HepG2 (cell line): ENCODE measurements around the gene ALG10. TPM values are rescaled to one million over a fixed set of nuclear protein-coding genes. Genes with fewer than 3 reads are reported as not detected.
"Not testable (repeated sequence)": the region's sequence is repeated elsewhere in the genome, so short reads cannot be mapped to it uniquely, and the experiment has no call there.

ENCODE experiments used
- ATAC-seq: fragments of 200-7000 bp; cut with Tn5 transposase; 3 replicates; pipeline ENCODE4 v1.9.1; 2020; ENCODE audit warnings: mild to moderate bottlenecking, moderate library complexity
- BruUV-seq: library from RNA; stranded (reverse); fragments of 400-500 nt; replicated peaks from 2 replicates; lab custom pipeline; 2021; lab: Mats Ljungman, UMichigan
- CTCF ChIA-PET: fragments of 300-600 bp; formaldehyde crosslinking; extraction: SDS; loops from one replicate; lab custom pipeline; 2021; ENCODE audit warnings: low total read pairs, inconsistent platforms, low intra/inter-chr PET ratio; lab: Yijun Ruan, JAX
- POLR2A ChIA-PET: fragments of 350-600 bp; sonication (Branson Sonifier 250); formaldehyde crosslinking; loops from one replicate; lab custom pipeline; 2020; ENCODE audit warnings: antibody characterized with exemption, inconsistent platforms; lab: Yijun Ruan, JAX
- DNase-seq: peaks from one replicate; pipeline ENCODE4 v3.0.0-alpha.2; 2015; ENCODE audit warnings: low spot score
- FAIRE-seq: peaks from 3 replicates; lab custom pipeline; 2011; peaks lifted over from hg19 to GRCh38; lab: Jason Lieb, UNC
- H2AFZ ChIP-seq: one replicate; pipeline ENCODE4 v1.6.1; 2011; ENCODE audit warnings: low read length, inconsistent platforms
- H3K27ac ChIP-seq: fragments of 300-600 bp; 3 replicates; pipeline ENCODE4 v1.8.0; 2011; ENCODE audit warnings: mixed run types, mild to moderate bottlenecking, mixed read lengths, low read length, inconsistent platforms; ENCODE audit not compliant: insufficient read depth; ENCODE audit errors: extremely low read length
- H3K27me3 ChIP-seq, 2 experiments: fragments of 200-600 bp in 1 of 2; 2 replicates in 1 of 2; 3 replicates in 1 of 2; pipeline versions ENCODE4 v1.6.0 to v1.8.0; 2011; ENCODE audit warnings: low read length in 2 of 2, mild to moderate bottlenecking in 2 of 2, moderate library complexity in 2 of 2, inconsistent platforms in 1 of 2; ENCODE audit not compliant: insufficient read depth in 2 of 2, control insufficient read depth in 1 of 2
- H3K36me3 ChIP-seq, 2 experiments: fragments of 200-600 bp in 1 of 2; replicated peaks in 1 of 2; 2 replicates in 1 of 2; 3 replicates in 1 of 2; pipeline versions ENCODE4 v1.5.1 to v1.8.0; 2011; ENCODE audit warnings: low read length in 2 of 2, inconsistent platforms in 1 of 2; ENCODE audit not compliant: insufficient read depth in 2 of 2, control insufficient read depth in 1 of 2
- H3K4me1 ChIP-seq: 2 replicates; pipeline ENCODE4 v1.5.1; 2012; ENCODE audit warnings: low read length, inconsistent platforms; ENCODE audit not compliant: insufficient read depth
- H3K4me2 ChIP-seq: 2 replicates; pipeline ENCODE4 v1.6.0; 2011; ENCODE audit warnings: low read depth, low read length, inconsistent platforms
- H3K4me3 ChIP-seq, 3 experiments: fragments of 200-600 bp in 1 of 3; sonication (generic), shearing (Covaris generic) in 1 of 3; replicated peaks in 1 of 3; 2 replicates each; pipeline ENCODE4 v1.5.1; 2011 to 2016; ENCODE audit warnings: low read length in 3 of 3, inconsistent platforms in 2 of 3, low read depth in 2 of 3, mild to moderate bottlenecking in 2 of 3, control low read depth in 1 of 3, mixed read lengths in 1 of 3; ENCODE audit not compliant: insufficient read depth in 1 of 3
- H3K79me2 ChIP-seq: one replicate; pipeline ENCODE4 v1.6.1; 2011; ENCODE audit warnings: low read length, inconsistent platforms; ENCODE audit not compliant: insufficient read depth
- H3K9ac ChIP-seq: 2 replicates; pipeline ENCODE4 v1.6.0; 2011; ENCODE audit warnings: mild to moderate bottlenecking, low read depth, low read length, inconsistent platforms; ENCODE audit not compliant: insufficient read depth
- H3K9me3 ChIP-seq: 2 replicates; pipeline ENCODE4 v1.5.1; 2012; ENCODE audit warnings: mild to moderate bottlenecking, low read length
- H4K20me1 ChIP-seq: 2 replicates; pipeline ENCODE4 v1.6.0; 2011; ENCODE audit warnings: inconsistent platforms, mild to moderate bottlenecking, low read length, moderate library complexity; ENCODE audit not compliant: insufficient read depth
- CC2D1A ChIP-seq: sonication (generic); formaldehyde crosslinking; IDR thresholded peaks from 2 replicates; pipeline ENCODE4 v1.8.1; 2023; ENCODE audit warnings: mild to moderate bottlenecking, missing genetic modification reagents
- CEBPG ChIP-seq: IDR thresholded peaks from 2 replicates; pipeline ENCODE4 v1.6.1; 2016
- FOSL2 ChIP-seq: sonication (generic); formaldehyde crosslinking; IDR thresholded peaks from 2 replicates; pipeline ENCODE4 v1.4.0; 2020; ENCODE audit warnings: missing genetic modification reagents
- IKZF4 ChIP-seq: sonication (generic); formaldehyde crosslinking; IDR thresholded peaks from 2 replicates; pipeline ENCODE4 v1.5.1; 2020; ENCODE audit warnings: borderline replicate concordance, mild to moderate bottlenecking, low read depth, missing genetic modification reagents; ENCODE audit errors: not compliant biosample characterization
- MAFK ChIP-seq, 2 experiments: IDR thresholded peaks in 1 of 2; conservative IDR thresholded peaks in 1 of 2; 2 replicates each; pipeline ENCODE4 v1.6.1; 2011; ENCODE audit warnings: improper control_type of control experiment in 2 of 2, low read length in 2 of 2
- NFE2 ChIP-seq: sonication (generic); formaldehyde crosslinking; IDR thresholded peaks from 2 replicates; pipeline ENCODE4 v1.4.0; 2020; ENCODE audit warnings: missing genetic modification reagents
- NFE2L2 ChIP-seq: fragments of 150-350 bp; IDR thresholded peaks from 2 replicates; pipeline ENCODE4 v1.6.1; 2014; ENCODE audit warnings: low read length
- REST ChIP-seq, 2 experiments: IDR thresholded peaks; 2 replicates each; pipeline ENCODE4 v1.6.1; 2011 to 2012; ENCODE audit warnings: low read length in 2 of 2, borderline replicate concordance in 1 of 2, low read depth in 1 of 2, mild to moderate bottlenecking in 1 of 2, moderate library complexity in 1 of 2
- ZNF431 ChIP-seq: sonication (generic); formaldehyde crosslinking; IDR thresholded peaks from 2 replicates; pipeline ENCODE4 v1.9.0; 2022; ENCODE audit warnings: missing genetic modification reagents, low read depth, mild to moderate bottlenecking, borderline replicate concordance
- WGBS: methylation state at CpG from one replicate; pipeline ENCODE4 v1.1.6; 2017; ENCODE audit warnings: low lambda C conversion rate; 5-methylcytosine and 5-hydroxymethylcytosine counted together
- in situ Hi-C: cut with HindIII; loops from 2 replicates; pipeline ENCODE4 v1.10.0; 2017; ENCODE audit warnings: low pct_unique_long_range_greater_than_20kb; ENCODE audit not compliant: extremely low pct_ligation_motif_present
- intact Hi-C: fragments of 100-400 bp; cut with micrococcal nuclease; formaldehyde crosslinking; loops from one replicate; pipeline ENCODE4 v1.10.0; 2022; ENCODE audit not compliant: unreplicated experiment
- polyA plus RNA-seq, 8 experiments: library from polyadenylated mRNA; depleted of rRNA in 3 of 8; stranded (reverse) in 7 of 8; unstranded in 1 of 8; fragments of >200 nt; fragmentation: Illumina TruSeq in 4 of 8; extraction: Trizol in 4 of 8; gene quantifications; 2 replicates each; pipeline versions ENCODE4 v1.2.1 to v1.2.3, GENCODE V29; 2011 to 2016; ENCODE audit warnings: low read depth in 4 of 8, missing spikeins in 1 of 8, mixed read lengths in 1 of 8; ENCODE audit not compliant: insufficient read depth in 1 of 8
- total RNA-seq, 5 experiments: library from RNA; depleted of rRNA; stranded (reverse); fragments of >200 nt; fragmentation: Illumina TruSeq; extraction: Trizol; gene quantifications; 2 replicates each; pipeline ENCODE4 v1.2.3, GENCODE V29; 2016; ENCODE audit warnings: low read depth in 1 of 5

The ALG10 gene
- total and polyA plus RNA-seq, 2 of the 13 experiments (the other 11 are each of a cell fraction or from before 2014, with no cell fraction given), result 7.9 to 17.4 TPM

- H3K4me1 ChIP-seq, result peaks cover 16% of the 10 kb centered on the region
- CTCF ChIA-PET, H2AFZ ChIP-seq, intact Hi-C loops, H3K36me3 ChIP-seq, H3K4me3 ChIP-seq, ATAC-seq, H3K27ac ChIP-seq, DNase-seq, BruUV-seq, FAIRE-seq, H3K9ac ChIP-seq, H3K79me2 ChIP-seq, H3K9me3 ChIP-seq, H3K27me3 ChIP-seq, H3K4me2 ChIP-seq, H4K20me1 ChIP-seq, POLR2A ChIA-PET: not testable (repeated sequence)
- in situ Hi-C loops, result loop anchor here (10.0 kb wide), 1 partner anchor 167 kb away; no protein-coding TSS in a partner anchor
- no CpG with 5 or more reads among the region's 2 CpGs for WGBS
Measured at GRCh38 chr12:34047855-34048254, 25.6 kb downstream of the ALG10 start.

- Histone ChIP-seq H4K20me1 (no peaks in the 10 kb centered on the region), H3K4me1 (peaks cover 16% of the 10 kb centered on the region), H3K9me3 (no peaks in the 10 kb centered on the region), H3K9ac (no peak overlapping the region), H2AFZ (no peak overlapping the region), H3K27me3 (no peaks in the 10 kb centered on the region), H3K4me2 (peak overlapping the region; percentile 18; the same call in 1 of the 2 replicates), H3K36me3 (no peaks in the 10 kb centered on the region), H3K27ac (no peak overlapping the region), H3K4me3 (no peak overlapping the region; a peak in 1 of 6 replicates), H3K79me2 (no peaks in the 10 kb centered on the region)
- in situ Hi-C loops, result loop anchor here (10.0 kb wide), 1 partner anchor 166 kb away; no protein-coding TSS in a partner anchor
- POLR2A ChIA-PET, result interaction anchor here (0.8 kb wide), 1 partner anchor 17 kb away, joined by 3 read pairs; no protein-coding TSS in a partner anchor
- CTCF ChIA-PET, result no interaction called here
- 78% methylated on average over 1 of the region's 2 CpGs for WGBS
- ATAC-seq (no peak; the same call in 1 of the 3 replicates), DNase-seq (peak; percentile 6), FAIRE-seq (no peak)
- no TSS peak for BruUV-seq
- intact Hi-C loops, result no loop called here
- TF ChIP-seq IKZF4, result no peak
- TF ChIP-seq CEBPG (CRISPR knock-in tag), result no peak
- TF ChIP-seq NFE2 (CRISPR knock-in tag), result peak; percentile 58; the same call in 1 of the 2 replicates
- peak; percentile 38; the same call in 1 of the 2 replicates for TF ChIP-seq FOSL2 (CRISPR knock-in tag)
- TF ChIP-seq NFE2L2, result peak; percentile 78
- no peak for TF ChIP-seq REST (IDR thresholded peaks at IDR 0.05; ENCODE audit: borderline replicate concordance in 1 of 2, low read depth in 1 of 2, low read length in 2 of 2)
- no peak for TF ChIP-seq CC2D1A (CRISPR knock-in tag)
- TF ChIP-seq MAFK (conservative IDR thresholded peaks at IDR 0.05 in 1 of 2, IDR thresholded peaks at IDR 0.05 in 1 of 2; ENCODE audit: low read length in 2 of 2), result 0 out of 4 replicates have a peak, but pooled peaks of 1 of the 2 experiments have one; percentile 7
- TF ChIP-seq ZNF431 (CRISPR knock-in tag), result no peak
Measured at GRCh38 chr12:34048714-34049113, 26.4 kb downstream of the ALG10 start.
